Left ventricle myocardium inferior (tissue), 1 donor: ENCODE results near the gene ABCB1. TPM values are rescaled to one million over a fixed set of nuclear protein-coding genes. Genes with fewer than 3 reads are reported as not detected.

Experiments used
- DNase-seq: peaks from one replicate; pipeline ENCODE4 v3.0.0-alpha.2; 2020
- H3K27ac ChIP-seq: fragments of 200-600 bp; replicated peaks from 2 replicates; pipeline ENCODE4 v1.8.0; 2021
- H3K27me3 ChIP-seq: fragments of 200-600 bp; 2 replicates; pipeline ENCODE4 v1.8.0; 2021; ENCODE audit warnings: low read depth
- H3K36me3 ChIP-seq: fragments of 200-600 bp; 2 replicates; pipeline ENCODE4 v1.8.0; 2021
- H3K4me1 ChIP-seq: fragments of 200-600 bp; 2 replicates; pipeline ENCODE4 v1.8.0; 2021
- H3K4me3 ChIP-seq: fragments of 200-600 bp; 2 replicates; pipeline ENCODE4 v1.8.0; 2021; ENCODE audit warnings: mild to moderate bottlenecking, moderate library complexity
- H3K9me3 ChIP-seq: fragments of 200-600 bp; replicated peaks from 2 replicates; pipeline ENCODE4 v1.8.0; 2021
- CTCF ChIP-seq: fragments of 200-600 bp; IDR thresholded peaks from 2 replicates; pipeline ENCODE4 v1.8.0; 2021; ENCODE audit warnings: antibody characterized with exemption, mild to moderate bottlenecking, borderline replicate concordance
- intact Hi-C: fragments of 100-400 bp; cut with micrococcal nuclease; formaldehyde crosslinking; loops from one replicate; pipeline ENCODE4 v1.11.0; 2022
- total RNA-seq: library from RNA; stranded (reverse); fragmentation: NEBNext Ultra II Directional; extraction: Animal tissue kit (Norgen Biotek cat#: 25700); gene quantifications from one replicate; pipeline ENCODE4 v1.2.1, GENCODE V29; 2021
- donor health status: DM: no; HTN: yes; CAD: no; lungs with severe emphysema.

ABCB1 gene
- total RNA-seq, 1 donor from 2014 or later: 1.0 TPM

DNA sequence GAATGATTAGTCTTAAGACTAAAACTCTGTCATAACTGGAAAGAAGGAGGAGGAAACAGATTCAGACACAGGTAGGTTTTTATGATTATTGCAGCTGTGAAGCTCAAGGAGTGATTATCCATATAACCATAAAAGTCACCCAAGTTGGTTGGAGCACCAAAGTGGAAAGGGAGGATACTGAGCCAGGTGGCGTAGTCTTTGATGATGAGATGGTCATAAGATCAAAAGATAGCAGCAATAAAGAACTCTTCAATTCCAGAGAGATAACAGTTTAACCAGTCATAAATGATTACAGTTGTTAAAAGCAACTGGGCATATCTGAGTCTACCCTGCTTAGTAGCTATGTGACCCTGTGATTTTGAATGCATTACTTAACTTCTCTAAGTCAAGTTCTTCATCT is 8.4 kb downstream of the ABCB1 start:
- no peak for DNase-seq
- intact Hi-C loops: no loop called here

GRCh38 chr7:87591211-87591610 is 9.5 kb downstream of the ABCB1 start:
- H3K27ac ChIP-seq: no peak overlapping the region
- no peak overlapping the region for H3K4me3 ChIP-seq
- no peaks in the 10 kb centered on the region for H3K4me1 ChIP-seq
- no peak for DNase-seq
- H3K27me3 ChIP-seq: no peaks in the 10 kb centered on the region
- TF ChIP-seq CTCF: no peak
- intact Hi-C loops: no loop called here
- no peaks in the 10 kb centered on the region for H3K36me3 ChIP-seq
- no peaks in the 10 kb centered on the region for H3K9me3 ChIP-seq

More for the DNA sequence above, 8.4 kb downstream of the ABCB1 start:
- Histone ChIP-seq H3K9me3 (no peaks in the 10 kb centered on the region), H3K4me1 (no peaks in the 10 kb centered on the region), H3K27ac (no peak overlapping the region), H3K27me3 (no peaks in the 10 kb centered on the region), H3K4me3 (no peak overlapping the region), H3K36me3 (no peaks in the 10 kb centered on the region)
- no peak for TF ChIP-seq CTCF

- no peak for TF ChIP-seq CTCF
- intact Hi-C loops: no loop called here
Observed at GRCh38 chr7:87590578-87590977, 10.1 kb downstream of the ABCB1 start.

DNA sequence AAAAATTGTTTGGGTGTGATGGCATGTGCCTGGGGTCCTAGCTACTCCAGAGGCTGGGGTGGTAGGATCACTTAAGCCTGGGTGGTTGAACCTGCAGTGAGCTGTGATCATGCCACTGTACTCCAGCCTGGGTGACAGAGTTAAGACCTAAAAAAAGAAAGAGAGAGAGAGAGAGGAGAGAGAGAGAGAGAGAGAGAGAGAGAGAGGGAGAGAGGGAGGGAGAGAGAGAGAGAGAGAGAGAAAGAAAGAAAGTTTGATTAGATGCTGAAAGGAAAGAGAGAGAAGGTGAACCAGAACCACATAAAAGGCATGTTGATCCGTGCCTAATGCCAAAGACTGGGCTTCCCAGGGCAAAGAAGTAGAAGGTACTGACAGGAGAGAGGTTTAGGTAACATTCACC is 11.1 kb downstream of the ABCB1 start:
- Histone ChIP-seq H3K27me3 (no peaks in the 10 kb centered on the region), H3K4me3 (no peak overlapping the region), H3K36me3 (no peaks in the 10 kb centered on the region), H3K27ac (no peak overlapping the region), H3K4me1 (no peaks in the 10 kb centered on the region), H3K9me3 (no peaks in the 10 kb centered on the region)
- no peak for TF ChIP-seq CTCF
- intact Hi-C loops: no loop called here
- DNase-seq: no peak

More at GRCh38 chr7:87590578-87590977, 10.1 kb downstream of the ABCB1 start:
- Histone ChIP-seq H3K4me1 (no peaks in the 10 kb centered on the region), H3K4me3 (no peak overlapping the region), H3K27me3 (no peaks in the 10 kb centered on the region), H3K27ac (no peak overlapping the region), H3K9me3 (no peaks in the 10 kb centered on the region), H3K36me3 (no peaks in the 10 kb centered on the region)
- DNase-seq: no peak

- no peaks in the 10 kb centered on the region for H3K4me1 ChIP-seq
- intact Hi-C loops: no loop called here
- H3K27me3 ChIP-seq: no peaks in the 10 kb centered on the region
- DNase-seq: no peak
- H3K4me3 ChIP-seq: no peak overlapping the region
- no peak overlapping the region for H3K27ac ChIP-seq
- H3K36me3 ChIP-seq: no peaks in the 10 kb centered on the region
- TF ChIP-seq CTCF: no peak
- no peaks in the 10 kb centered on the region for H3K9me3 ChIP-seq
Observed at GRCh38 chr7:87581723-87582122, 19.0 kb downstream of the ABCB1 start.

DNA sequence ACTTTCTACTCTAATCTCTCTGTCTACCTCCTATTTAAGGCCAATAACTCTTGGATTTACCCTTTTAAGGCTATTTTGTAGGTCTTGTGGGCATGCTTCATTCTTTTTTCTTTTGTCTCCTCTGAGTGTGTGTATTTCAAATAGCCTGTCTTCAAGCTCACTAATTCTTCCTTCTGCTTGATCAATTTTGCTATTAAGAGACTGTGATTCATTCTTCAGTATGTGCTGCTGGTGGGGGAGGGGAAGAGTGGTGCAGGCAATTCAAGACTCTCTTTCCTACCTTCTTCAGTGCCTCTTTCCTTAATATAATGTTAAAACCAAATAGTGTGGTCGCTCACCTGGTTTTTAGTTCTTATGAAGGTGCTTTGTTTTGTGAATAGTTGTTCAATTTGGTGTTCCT is 20.0 kb downstream of the ABCB1 start:
- TF ChIP-seq CTCF: no peak
- no peak for DNase-seq
- no peak overlapping the region for H3K27ac ChIP-seq
- H3K4me3 ChIP-seq: no peak overlapping the region
- intact Hi-C loops: no loop called here
- no peaks in the 10 kb centered on the region for H3K4me1 ChIP-seq
- H3K9me3 ChIP-seq: no peaks in the 10 kb centered on the region
- no peaks in the 10 kb centered on the region for H3K36me3 ChIP-seq
- H3K27me3 ChIP-seq: no peaks in the 10 kb centered on the region
